HG03280 (cell line): Measurements from ENCODE around the gene TMEM43.

ENCODE experiments used
- ATAC-seq: cut with Tn5 transposase; IDR thresholded peaks from one replicate; pipeline ENCODE4 v1.9.1; 2021; ENCODE audit warnings: mild to moderate bottlenecking, moderate library complexity; ENCODE audit not compliant: unreplicated experiment

The TMEM43 gene

GRCh38 chr3:14175383-14176037 lies 50.7 kb downstream of the TMEM43 start:
- no peak for ATAC-seq

- ATAC-seq: peak; percentile 6
These were observed 52.9 kb downstream of the TMEM43 start for GRCh38 chr3:14177580-14178246.

- peak; percentile 93 for ATAC-seq
These were observed 53.6 kb downstream of the TMEM43 start, which contains the start of the genes LSM3 and XPC for GRCh38 chr3:14178247-14179113. Gene LSM3 (plus strand): TSS chr3:14178817. CDS start chr3:14178861, 44 bp downstream. Gene XPC (minus strand): TSS chr3:14178601. CDS start chr3:14178568, 33 bp downstream.

- no peak for ATAC-seq
These were observed 54.2 kb downstream of the TMEM43 start for GRCh38 chr3:14179114-14179465.

GRCh38 chr3:14179795-14180194 lies 54.9 kb downstream of the TMEM43 start:
- no peak for ATAC-seq

GRCh38 chr3:14181253-14181652 lies 56.4 kb downstream of the TMEM43 start:
- no peak for ATAC-seq

- ATAC-seq: no peak
These were observed 58.2 kb downstream of the TMEM43 start for GRCh38 chr3:14183015-14183577.

GRCh38 chr3:14186854-14187458 lies 62.1 kb downstream of the TMEM43 start:
- ATAC-seq: no peak

- ATAC-seq: no peak
These were observed 63.3 kb downstream of the TMEM43 start for GRCh38 chr3:14188041-14188754.
